Pericardium fibroblast (primary cell): ENCODE data around the gene MTRFR. TPM values are rescaled to one million over a fixed set of nuclear protein-coding genes. Genes with fewer than 3 reads are reported as not detected.

ENCODE experiments used
- total RNA-seq: library from RNA; depleted of rRNA; stranded (reverse); fragments of >200 nt; gene quantifications from 2 replicates; pipeline ENCODE4 v1.2.3, GENCODE V29; 2015

MTRFR gene
- total RNA-seq, result 7.0 and 8.5 TPM in 2 replicates

GRCh38 chr12:123232807-123233504 lies at the start of gene MTRFR, which contains the start of gene MPHOSPH9:
MTRFR (plus strand) TSS chr12:123233436; CDS start chr12:123253675, 20,239 bp downstream.
MPHOSPH9 (minus strand) TSS chr12:123233141; CDS start chr12:123230364, 2,777 bp downstream.

Other genes with a start within 250 kb of the MTRFR start
- gene PITPNM2, start 82.3 kb upstream of the MTRFR start, total RNA-seq, result 1.9 and 2.2 TPM in 2 replicates
- 5.1 and 9.3 TPM in 2 replicates for gene MPHOSPH9, start 295 bp upstream of the MTRFR start, total RNA-seq
- 208 and 239 TPM in 2 replicates for gene CDK2AP1, start 38.4 kb downstream of the MTRFR start, total RNA-seq
- 14.0 and 15.6 TPM in 2 replicates for gene SBNO1, start 131.4 kb downstream of the MTRFR start, total RNA-seq
- 19.0 and 26.7 TPM in 2 replicates for gene KMT5A, start 150.7 kb downstream of the MTRFR start, total RNA-seq
- 7.1 and 7.4 TPM in 2 replicates for gene RILPL2, start 203.2 kb downstream of the MTRFR start, total RNA-seq
- gene SNRNP35, start 224.7 kb downstream of the MTRFR start, total RNA-seq, result 7.8 and 13.4 TPM in 2 replicates